Measurements from ENCODE around the gene ARHGEF19. TPM values are rescaled to one million over a fixed set of nuclear protein-coding genes. Genes with fewer than 3 reads are reported as not detected.
A peak's percentile ranks its signal among the peaks of the same experiment; 100 is the strongest.
"Not testable (repeated sequence)": the region's sequence is repeated elsewhere in the genome, so short reads cannot be mapped to it uniquely, and the experiment has no call there.

ARHGEF19 gene
- total and polyA plus RNA-seq, 3 donors from 2014 or later = 6.0 to 10.1 (median 8.5) TPM

- no peak for DNase-seq
Measured at GRCh38 chr1:16165073-16165364, 47.4 kb downstream of the ARHGEF19 start.

GRCh38 chr1:16164213-16165072 lies 48.0 kb downstream of the ARHGEF19 start:
- no peak for DNase-seq
- intact Hi-C loops (cut with DNase I; ENCODE audit: low total_unique reads) = no loop called here
- Histone ChIP-seq H3K9me3 (no peaks in the 10 kb centered on the region), H3K27ac (no peak overlapping the region), H3K4me1 (peaks cover 8% of the 10 kb centered on the region), H3K4me3 (no peak overlapping the region), H3K36me3 (ENCODE audit: low read depth, missing control alignments) (no peaks in the 10 kb centered on the region), H3K27me3 (no peaks in the 10 kb centered on the region)
- TF ChIP-seq CTCF (IDR thresholded peaks at IDR 0.05) = no peak
- TF ChIP-seq POLR2A (IDR thresholded peaks at IDR 0.05) = no peak
- WGBS, 2 donors = 73 to 77% methylated on average over 17 of the region's 17 CpGs

More at GRCh38 chr1:16165073-16165364, 47.4 kb downstream of the ARHGEF19 start:
- peaks cover 8% of the 10 kb centered on the region for H3K4me1 ChIP-seq
- 57 to 58% methylated on average over 5 of the region's 5 CpGs for WGBS, 2 donors
- no peaks in the 10 kb centered on the region for H3K27me3 ChIP-seq
- H3K36me3 ChIP-seq (ENCODE audit: low read depth, missing control alignments) = no peaks in the 10 kb centered on the region
- no peak overlapping the region for H3K4me3 ChIP-seq
- H3K27ac ChIP-seq = no peak overlapping the region
- no peaks in the 10 kb centered on the region for H3K9me3 ChIP-seq
- intact Hi-C loops (cut with DNase I; ENCODE audit: low total_unique reads) = no loop called here
- TF ChIP-seq CTCF (IDR thresholded peaks at IDR 0.05) = no peak
- TF ChIP-seq POLR2A (IDR thresholded peaks at IDR 0.05) = no peak

- H3K4me3 ChIP-seq; H3K4me1 ChIP-seq; DNase-seq; intact Hi-C loops (cut with DNase I; ENCODE audit: low total_unique reads); H3K27ac ChIP-seq; H3K27me3 ChIP-seq; H3K9me3 ChIP-seq; H3K36me3 ChIP-seq (ENCODE audit: low read depth, missing control alignments): not testable (repeated sequence)
- 88 to 92% methylated on average over 12 of the region's 12 CpGs for WGBS, 2 donors
Measured at GRCh38 chr1:16163608-16164212, 48.7 kb downstream of the ARHGEF19 start.

GRCh38 chr1:16162163-16162822 lies 50.2 kb downstream of the ARHGEF19 start:
- DNase-seq = no peak
- WGBS, 2 donors = 55 to 62% methylated on average over 17 to 31 of the region's 32 CpGs
- H3K27me3 ChIP-seq = no peaks in the 10 kb centered on the region
- intact Hi-C loops (cut with DNase I; ENCODE audit: low total_unique reads) = no loop called here
- H3K4me1 ChIP-seq = no peaks in the 10 kb centered on the region
- H3K9me3 ChIP-seq = no peaks in the 10 kb centered on the region
- H3K27ac ChIP-seq = no peak overlapping the region
- peak overlapping the region in 1 of 2 donors; percentile 20 for H3K4me3 ChIP-seq
- TF ChIP-seq CTCF (IDR thresholded peaks at IDR 0.05) (no peak), POLR2A (IDR thresholded peaks at IDR 0.05) (no peak)
- no peaks in the 10 kb centered on the region for H3K36me3 ChIP-seq (ENCODE audit: low read depth, missing control alignments)

GRCh38 chr1:16161717-16162116 lies 50.7 kb downstream of the ARHGEF19 start:
- WGBS, 2 donors = 75 to 90% methylated on average over 4 to 5 of the region's 5 CpGs
- TF ChIP-seq POLR2A (IDR thresholded peaks at IDR 0.05) = no peak
- no peak for TF ChIP-seq CTCF (IDR thresholded peaks at IDR 0.05)
- Histone ChIP-seq H3K36me3 (ENCODE audit: low read depth, missing control alignments) (no peaks in the 10 kb centered on the region), H3K9me3 (no peaks in the 10 kb centered on the region), H3K4me1 (no peaks in the 10 kb centered on the region), H3K27ac (no peak overlapping the region), H3K27me3 (no peaks in the 10 kb centered on the region), H3K4me3 (no peak overlapping the region)
- intact Hi-C loops (cut with DNase I; ENCODE audit: low total_unique reads) = no loop called here
- no peak for DNase-seq

Measured in testis (tissue), 3 donors.